ENCODE results near the gene JARID2.

DNA sequence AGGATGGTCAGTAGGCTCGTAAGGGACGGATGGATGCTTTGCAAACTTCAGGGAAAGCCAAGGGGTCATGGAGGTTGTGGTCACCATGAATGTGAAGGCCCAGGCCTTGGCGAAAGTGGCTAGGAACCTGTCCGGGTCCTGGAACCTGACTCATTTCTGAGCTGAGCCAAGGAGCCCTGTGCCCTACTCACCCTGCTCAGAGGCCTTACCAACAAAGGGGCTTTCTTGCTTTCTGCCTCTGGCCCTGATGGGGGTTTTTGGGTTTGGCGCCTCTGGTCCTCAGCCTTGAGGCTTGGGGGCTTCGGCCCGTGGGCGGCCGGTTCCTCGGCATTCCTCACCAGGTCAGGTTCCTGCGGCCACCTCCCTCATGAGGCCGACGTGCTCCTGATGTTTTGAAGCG, 261.9 kb downstream of the JARID2 start:
- TF ChIP-seq POLR2A (IDR thresholded peaks at IDR 0.05; ENCODE audit: extremely low read depth, insufficient read length), result no peak
- TF ChIP-seq, protein P1, sequence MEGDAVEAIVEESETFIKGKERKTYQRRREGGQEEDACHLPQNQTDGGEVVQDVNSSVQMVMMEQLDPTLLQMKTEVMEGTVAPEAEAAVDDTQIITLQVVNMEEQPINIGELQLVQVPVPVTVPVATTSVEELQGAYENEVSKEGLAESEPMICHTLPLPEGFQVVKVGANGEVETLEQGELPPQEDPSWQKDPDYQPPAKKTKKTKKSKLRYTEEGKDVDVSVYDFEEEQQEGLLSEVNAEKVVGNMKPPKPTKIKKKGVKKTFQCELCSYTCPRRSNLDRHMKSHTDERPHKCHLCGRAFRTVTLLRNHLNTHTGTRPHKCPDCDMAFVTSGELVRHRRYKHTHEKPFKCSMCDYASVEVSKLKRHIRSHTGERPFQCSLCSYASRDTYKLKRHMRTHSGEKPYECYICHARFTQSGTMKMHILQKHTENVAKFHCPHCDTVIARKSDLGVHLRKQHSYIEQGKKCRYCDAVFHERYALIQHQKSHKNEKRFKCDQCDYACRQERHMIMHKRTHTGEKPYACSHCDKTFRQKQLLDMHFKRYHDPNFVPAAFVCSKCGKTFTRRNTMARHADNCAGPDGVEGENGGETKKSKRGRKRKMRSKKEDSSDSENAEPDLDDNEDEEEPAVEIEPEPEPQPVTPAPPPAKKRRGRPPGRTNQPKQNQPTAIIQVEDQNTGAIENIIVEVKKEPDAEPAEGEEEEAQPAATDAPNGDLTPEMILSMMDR (IDR thresholded peaks at IDR 0.05; ENCODE audit: low read depth, low read length), result no peak

All from NB4 (cell line).